Stimulated activated CD4-positive, alpha-beta T cell treated with anti-CD3 and anti-CD28 coated beads, Interleukin-4, amount 100 ng/mL, for 1 hour (primary cell): ENCODE measurements around the gene CARM1.
"Not testable (repeated sequence)": the region's sequence is repeated elsewhere in the genome, so short reads cannot be mapped to it uniquely, and the experiment has no call there.

Source experiments
- DNase-seq: peaks from one replicate; pipeline ENCODE4 v3.0.0-alpha.2; 2020

Gene CARM1

GRCh38 chr19:10848230-10848856, 23.0 kb upstream of the CARM1 start, which contains the start of gene C19orf38:
Gene C19orf38, plus strand, starts transcription at chr19:10848415. Its CDS starts 94 bp downstream, at chr19:10848509.
- no peak for DNase-seq

- no peak for DNase-seq
These were observed 20.7 kb upstream of the CARM1 start for GRCh38 chr19:10850631-10851030.

- no peak for DNase-seq
These were observed 19.1 kb upstream of the CARM1 start for GRCh38 chr19:10852098-10852800.

GRCh38 chr19:10852941-10853340, 18.4 kb upstream of the CARM1 start:
- no peak for DNase-seq

GRCh38 chr19:10854350-10855089, 16.8 kb upstream of the CARM1 start:
- DNase-seq: no peak

GRCh38 chr19:10855879-10856522, 15.4 kb upstream of the CARM1 start:
- no peak for DNase-seq

GRCh38 chr19:10856899-10857298, 14.5 kb upstream of the CARM1 start:
- not testable (repeated sequence) for DNase-seq

GRCh38 chr19:10858204-10858828, 13.0 kb upstream of the CARM1 start:
- DNase-seq: no peak

- peak; percentile 41 for DNase-seq
These were observed 10.2 kb upstream of the CARM1 start for GRCh38 chr19:10861103-10861651.

- DNase-seq: no peak
These were observed 8.7 kb upstream of the CARM1 start for GRCh38 chr19:10862561-10863106.

- no peak for DNase-seq
These were observed 8.1 kb upstream of the CARM1 start for GRCh38 chr19:10863107-10863717.

- DNase-seq: peak; percentile 83
These were observed 6.8 kb upstream of the CARM1 start for GRCh38 chr19:10864538-10864899.

GRCh38 chr19:10866495-10866894, 4.9 kb upstream of the CARM1 start:
- no peak for DNase-seq

GRCh38 chr19:10868872-10869547, 2.3 kb upstream of the CARM1 start:
- DNase-seq: no peak

GRCh38 chr19:10869872-10870311, 1.5 kb upstream of the CARM1 start:
- DNase-seq: not testable (repeated sequence)

GRCh38 chr19:10870501-10870954, 825 bp upstream of the CARM1 start:
- no peak for DNase-seq

- DNase-seq: peak; percentile 36
These were observed 575 bp downstream of the CARM1 start for GRCh38 chr19:10871711-10872545.

GRCh38 chr19:10872546-10873107, 1.3 kb downstream of the CARM1 start:
- peak; percentile 50 for DNase-seq

- no peak for DNase-seq
These were observed 2.7 kb downstream of the CARM1 start for GRCh38 chr19:10874024-10874423.
